ENCODE results near the gene DENND10.

GRCh38 chr10:119178372-119179119 lies 74.6 kb downstream of the DENND10 start, which contains the start of gene PRDX3:
- TF ChIP-seq CREB1 (CRISPR knock-in tag; IDR thresholded peaks at IDR 0.05; ENCODE audit: low read depth) (no peak), CTCF (conservative IDR thresholded peaks at IDR 0.05; ENCODE audit: low read depth in 2 of 2) (no peak), EZH2 (IDR thresholded peaks at IDR 0.05; ENCODE audit: low read depth, unreplicated experiment) (no peak), ETS1 (IDR thresholded peaks at IDR 0.05) (peak; percentile 52), POLR2AphosphoS5 (IDR thresholded peaks at IDR 0.05; ENCODE audit: low read depth) (peak; percentile 99)

All from GM23338 (cell line).